Stimulated activated CD8-positive, alpha-beta memory T cell treated with anti-CD3 and anti-CD28 coated beads, Interleukin-15, amount 100 ng/mL, for 24 hours (primary cell): ENCODE data around the gene TEX19.
"Not testable (repeated sequence)": the region's sequence is repeated elsewhere in the genome, so short reads cannot be mapped to it uniquely, and the experiment has no call there.

Source experiments
- DNase-seq: peaks from one replicate; pipeline ENCODE4 v3.0.0-alpha.2; 2020; ENCODE audit warnings: low read depth

The TEX19 gene

DNA sequence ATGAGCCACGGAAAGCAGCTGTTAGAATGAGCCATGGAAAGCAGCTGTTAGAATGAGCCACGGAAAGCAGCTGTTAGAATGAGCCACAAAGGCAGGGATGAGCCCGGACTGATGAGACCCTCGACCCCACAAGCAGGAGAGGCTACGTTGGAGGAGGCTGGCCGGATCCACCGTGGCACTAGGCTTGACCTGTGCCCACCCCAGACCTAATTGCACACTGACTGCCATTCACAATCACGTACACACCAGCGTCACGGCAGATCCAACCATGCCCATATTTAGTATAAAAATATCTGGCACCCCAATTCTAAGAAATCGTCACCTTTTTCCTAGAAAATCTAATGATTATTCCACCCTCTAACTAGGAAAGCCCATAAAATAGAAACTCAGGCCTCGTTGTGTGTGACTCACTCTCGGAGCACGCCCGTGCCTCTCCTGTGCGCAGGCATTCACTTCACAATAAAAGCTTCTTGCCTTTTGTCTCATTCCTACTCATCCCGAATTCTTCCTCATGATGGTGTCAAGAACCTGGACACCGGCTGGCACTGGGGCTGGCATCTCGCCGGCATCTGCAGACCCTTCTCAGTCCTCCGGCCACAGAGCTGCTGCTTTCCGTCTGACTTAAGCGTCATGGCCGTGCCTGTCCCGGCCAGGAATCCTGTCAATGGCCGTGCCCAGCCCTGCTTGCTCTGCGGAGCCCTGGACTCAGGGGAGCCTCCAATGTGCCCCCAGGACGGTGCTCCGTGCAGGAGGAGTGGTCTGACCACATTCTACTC, 20.0 kb upstream of the TEX19 start:
- DNase-seq: no peak

DNA sequence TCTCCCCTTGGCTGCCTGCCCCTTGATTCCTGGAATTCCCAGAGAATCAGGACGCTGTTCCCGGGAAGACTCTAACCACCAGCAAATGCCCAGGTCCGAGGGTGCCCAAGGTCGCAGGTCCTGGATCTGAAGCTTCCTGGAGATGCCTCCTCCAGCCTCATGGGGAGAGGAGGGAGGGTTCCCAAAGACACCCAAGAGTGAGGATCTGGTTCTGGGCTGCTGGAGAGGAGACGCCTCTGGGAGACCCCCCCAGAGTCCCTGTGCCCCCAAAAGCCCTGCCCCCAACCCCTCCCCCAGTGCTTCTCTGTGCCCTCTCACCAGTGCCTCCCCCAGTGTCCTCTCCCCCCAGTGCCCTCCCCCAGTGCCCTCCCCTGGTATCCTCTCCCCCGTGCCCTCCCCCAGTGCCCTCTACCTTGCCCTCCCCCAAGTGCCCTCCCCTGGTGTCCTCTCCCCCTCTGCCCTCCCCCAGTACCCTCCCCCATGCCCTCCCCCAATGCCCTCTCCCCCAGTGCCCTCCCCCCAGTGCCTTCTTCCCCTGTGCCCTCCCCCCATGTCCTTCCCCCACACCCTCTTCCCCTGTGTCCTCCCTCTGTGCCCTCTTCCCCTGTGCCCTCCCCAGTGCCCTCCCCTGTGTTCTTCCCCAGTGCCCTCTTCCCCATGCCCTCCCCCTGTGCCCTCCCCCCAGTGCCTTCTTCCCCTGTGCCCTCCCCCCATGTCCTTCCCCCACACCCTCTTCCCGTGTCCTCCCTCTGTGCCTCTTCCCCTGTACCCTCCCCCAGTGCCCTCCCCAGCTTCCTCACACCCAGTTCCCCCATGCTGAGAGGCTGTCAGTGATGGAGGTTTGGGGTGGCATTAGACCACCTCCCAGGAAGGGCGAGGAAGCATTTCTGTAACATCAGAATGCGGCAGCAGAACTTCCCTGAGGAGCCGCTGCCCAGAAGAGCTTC, 19.1 kb upstream of the TEX19 start:
- DNase-seq: no peak

DNA sequence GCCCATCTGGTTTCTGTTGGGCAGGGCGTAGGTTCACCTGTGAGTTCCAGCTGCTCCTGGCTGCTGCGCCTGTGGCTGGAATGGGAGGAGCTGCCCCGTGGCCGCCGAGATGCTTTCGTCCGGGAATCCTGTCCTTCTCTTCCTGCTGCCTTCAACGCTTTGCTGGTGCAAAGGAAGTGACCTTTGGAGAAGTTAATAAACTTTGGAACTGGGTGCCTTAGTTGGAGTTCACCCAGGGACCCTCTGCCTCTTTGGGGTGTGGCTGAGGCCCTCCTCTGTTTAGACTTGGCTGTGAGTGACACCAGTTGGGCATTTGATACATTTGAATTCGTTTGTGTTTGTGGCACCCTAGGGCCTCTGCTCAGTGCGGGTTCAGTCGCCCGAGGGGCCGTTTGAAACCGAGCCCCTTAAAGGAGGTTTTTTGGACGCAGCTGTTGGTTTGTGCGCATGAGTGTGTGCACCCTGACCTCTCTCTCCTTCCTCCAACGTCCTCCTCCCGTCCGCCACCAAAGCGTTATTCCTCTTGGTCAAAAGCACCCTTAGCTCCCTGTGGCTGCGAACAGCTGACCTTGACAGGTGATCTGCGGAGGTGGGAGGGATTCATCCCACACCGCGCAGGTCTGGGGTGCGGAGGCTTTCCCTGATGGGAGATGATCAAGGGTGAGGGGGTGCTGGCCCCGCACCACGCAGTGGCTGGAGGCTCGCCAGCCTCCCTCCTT, 16.5 kb upstream of the TEX19 start:
- DNase-seq: no peak

DNA sequence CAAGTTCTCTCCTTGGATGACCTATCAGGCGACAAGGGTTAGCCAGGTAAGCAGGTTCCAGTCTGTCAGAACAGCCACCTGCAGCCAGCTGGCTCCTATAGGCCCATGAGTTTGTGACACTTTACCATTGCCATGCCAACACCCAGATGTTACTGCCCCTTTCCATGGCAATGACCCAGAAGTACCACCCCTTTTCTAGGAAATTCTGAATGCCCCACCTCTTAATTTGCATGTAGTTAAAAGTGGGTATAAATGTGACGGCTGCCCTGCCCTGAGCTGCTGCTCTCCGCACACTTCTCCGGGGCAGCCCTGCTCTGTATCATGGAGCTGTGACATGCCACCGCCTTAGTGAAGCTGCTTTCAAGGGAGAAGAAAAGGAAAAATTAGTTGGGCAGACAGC, 15.5 kb upstream of the TEX19 start:
- DNase-seq: no peak

DNA sequence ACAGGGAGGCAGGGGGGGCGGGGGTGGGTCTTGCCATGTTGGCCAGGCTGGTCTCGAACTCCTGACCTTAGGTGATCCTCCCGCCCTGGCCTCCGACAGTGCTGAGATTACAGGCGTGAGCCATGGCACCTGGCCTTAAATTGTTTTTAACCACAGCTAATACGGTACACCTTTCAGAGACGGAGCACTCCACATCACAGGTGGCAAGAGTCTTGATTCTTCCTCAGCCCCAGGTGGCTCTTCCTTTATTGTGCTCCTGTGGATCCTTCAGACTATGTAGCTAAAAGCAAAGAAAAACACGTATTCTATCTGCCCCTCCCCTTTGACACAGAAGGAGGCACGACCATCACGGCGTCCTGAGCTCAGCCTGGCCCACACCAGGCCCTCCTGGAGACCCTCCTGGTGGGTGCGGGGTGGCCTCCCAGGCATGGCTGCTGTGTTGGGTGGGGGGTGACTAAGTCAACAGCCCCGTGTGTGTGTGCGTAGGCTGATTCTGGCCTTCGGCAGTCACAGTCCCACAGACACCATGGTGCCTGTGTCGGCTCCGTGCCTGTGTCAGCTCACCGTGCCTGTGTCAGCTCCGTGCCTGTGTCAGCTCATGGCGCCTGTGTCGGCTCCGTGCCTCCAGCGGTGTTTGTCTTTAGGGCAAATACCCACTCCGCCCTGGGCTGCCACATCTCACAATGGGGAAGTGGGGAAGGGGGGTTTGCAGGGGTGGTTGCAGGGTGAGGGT, 14.7 kb upstream of the TEX19 start:
- DNase-seq: no peak

DNA sequence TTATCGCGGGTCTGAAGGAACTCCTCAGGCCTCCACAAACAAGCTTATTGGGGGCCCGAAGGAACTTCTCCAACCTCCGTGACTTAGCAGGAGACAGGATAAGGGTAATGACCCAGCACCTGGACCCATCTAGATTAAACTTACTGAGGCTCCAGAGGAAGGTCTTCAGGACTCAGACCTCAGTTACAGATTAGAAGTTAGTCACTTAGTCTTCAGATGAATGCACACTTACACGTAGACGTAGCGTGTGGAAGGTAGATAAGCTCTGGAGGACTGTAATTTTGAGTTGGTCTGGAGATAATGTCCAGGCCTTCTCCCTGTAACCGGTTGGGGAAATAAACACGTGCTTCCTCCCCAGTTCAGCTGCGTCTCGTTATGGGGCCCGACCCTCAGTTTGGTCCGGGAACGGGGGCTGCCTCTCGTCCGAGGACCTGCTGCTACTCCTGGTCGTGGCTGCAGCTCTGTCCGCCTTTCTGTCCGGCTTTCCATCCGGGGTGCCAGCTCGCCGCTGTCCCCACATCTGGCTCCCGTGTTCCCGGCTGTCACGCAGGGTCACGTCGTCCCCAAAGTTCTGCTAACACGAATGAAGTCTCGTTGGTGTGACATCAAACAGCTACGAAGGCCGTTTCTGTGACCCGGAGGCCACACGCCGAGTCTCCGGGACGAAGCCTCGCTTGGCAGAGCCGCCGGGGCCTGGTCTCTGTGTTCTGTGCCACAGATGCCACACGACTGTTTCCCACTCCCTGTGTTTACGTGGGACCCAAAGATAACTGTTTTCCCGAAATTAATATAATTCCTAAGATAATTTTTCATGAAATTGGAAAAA, 13.7 kb upstream of the TEX19 start:
- DNase-seq: no peak

DNA sequence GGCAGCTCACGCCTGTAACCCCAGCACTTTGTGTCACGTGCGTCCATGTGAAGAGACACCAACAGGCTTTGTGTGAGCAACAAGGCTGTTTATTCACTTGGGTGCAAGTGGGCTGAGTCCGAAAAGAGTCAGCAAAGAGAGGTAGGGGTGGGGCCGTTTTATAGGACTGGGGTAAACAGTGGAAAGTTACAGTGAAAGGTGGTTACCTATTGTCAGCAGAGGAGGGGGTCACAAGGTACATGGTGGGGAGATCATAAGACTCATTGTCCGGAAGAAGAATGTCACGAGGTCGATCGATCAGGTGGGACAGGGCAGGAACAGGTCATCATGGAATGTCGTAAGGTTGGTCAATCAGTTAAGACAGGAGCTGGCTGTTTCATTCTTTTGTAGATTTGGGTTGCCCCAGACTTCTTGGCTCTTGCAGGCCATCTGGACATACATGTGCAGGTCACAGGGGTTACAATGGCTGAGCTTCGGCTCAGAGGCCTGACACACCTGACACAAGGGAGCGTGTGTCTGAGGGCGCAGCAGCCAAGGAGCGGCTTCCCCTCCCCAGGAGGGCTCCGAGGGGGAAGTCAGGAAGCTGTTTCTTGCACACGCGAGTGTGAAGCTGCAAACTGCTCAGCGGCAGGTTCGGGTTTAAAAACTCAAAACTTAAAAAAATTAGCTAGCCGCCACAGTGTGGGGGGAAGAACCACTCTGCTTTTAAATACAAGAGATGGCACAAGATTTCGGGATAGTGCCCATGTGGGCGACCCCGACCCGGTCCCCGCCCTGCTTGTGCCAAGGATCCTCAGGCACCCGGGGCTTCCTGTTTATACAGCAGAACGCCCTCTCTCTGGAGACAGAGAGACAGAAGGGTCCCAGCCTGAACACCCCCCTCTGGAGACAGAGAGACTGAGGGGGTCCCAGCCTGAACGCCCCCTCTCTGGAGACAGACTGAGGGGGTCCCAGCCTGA, 12.4 kb upstream of the TEX19 start:
- no peak for DNase-seq

DNA sequence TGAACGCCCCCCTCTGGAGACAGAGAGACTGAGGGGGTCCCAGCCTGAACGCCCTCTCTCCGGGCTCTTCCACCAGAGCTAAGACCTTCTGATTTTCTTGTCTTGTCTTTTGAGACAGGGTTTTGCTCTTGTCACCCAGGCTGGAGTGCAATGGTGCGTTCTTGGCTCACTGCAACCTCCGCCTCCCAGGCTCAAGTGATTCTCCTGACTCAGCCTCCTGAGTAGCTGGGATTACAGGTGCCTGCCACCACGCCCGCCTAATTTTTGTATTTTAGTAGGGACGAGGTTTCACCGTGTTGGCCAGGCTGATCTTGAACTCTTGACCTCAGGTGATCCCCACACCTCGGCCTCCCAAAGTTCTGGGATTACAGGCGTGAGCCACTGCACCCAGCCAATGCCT, 11.1 kb upstream of the TEX19 start:
- not testable (repeated sequence) for DNase-seq

DNA sequence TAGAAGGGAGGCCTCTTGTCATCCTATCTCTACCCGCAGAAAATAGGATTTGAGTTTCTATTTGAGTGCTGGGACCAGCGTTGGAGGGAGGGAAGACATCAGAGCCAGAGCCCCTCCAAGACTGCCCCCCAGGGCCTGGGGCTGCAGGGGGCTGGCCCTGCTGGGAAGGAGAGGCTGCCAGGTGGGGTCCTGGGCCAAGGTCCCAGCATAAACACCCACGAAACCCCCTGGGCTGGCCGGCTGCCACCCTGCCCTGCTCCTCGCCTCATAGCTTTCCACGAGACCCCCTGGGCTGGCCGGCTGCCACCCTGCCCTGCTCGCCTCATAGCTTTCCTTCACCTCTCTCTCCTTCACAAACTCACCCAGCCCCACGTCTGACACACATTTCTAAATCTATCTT, 10.6 kb upstream of the TEX19 start:
- no peak for DNase-seq

DNA sequence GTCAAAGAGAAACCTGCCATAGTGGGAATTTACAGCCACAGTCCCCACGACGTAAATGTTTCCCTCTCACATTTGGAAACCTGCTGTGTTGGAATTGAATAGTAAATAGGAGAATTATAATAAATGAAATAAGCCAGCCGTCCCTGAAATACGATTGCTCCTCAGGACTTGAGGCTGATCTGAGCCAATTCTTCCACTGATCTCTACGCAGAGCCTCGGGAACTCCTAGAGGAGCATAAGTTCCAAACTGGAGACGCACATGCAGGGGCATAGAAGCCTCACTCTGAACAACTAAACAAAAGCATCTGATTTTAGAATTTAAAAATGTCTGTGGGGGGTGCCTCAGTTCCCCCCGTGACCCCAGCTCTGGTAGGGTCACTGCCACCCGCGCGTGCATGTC, 10.2 kb upstream of the TEX19 start:
- no peak for DNase-seq

DNA sequence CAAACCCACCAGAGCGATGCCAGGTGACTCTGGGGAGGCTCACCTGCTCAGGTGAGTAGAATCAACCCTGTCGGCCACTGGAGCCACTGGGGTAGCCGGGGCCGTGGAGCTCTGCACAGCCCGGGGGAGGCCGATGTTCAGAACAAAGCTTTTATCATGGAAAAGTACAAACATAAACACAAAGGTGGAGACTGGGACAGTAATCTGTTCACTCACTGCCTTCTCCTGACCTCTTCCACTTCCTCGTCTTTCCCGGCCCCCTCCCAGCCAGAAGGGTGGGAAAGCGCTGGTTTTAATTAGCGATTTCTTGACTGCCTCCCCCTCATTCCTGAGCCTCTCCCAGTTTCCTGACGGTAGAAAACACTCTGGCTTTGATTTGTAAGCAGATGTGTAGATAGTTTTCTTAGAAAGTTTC, 9.8 kb upstream of the TEX19 start:
- DNase-seq: no peak

DNA sequence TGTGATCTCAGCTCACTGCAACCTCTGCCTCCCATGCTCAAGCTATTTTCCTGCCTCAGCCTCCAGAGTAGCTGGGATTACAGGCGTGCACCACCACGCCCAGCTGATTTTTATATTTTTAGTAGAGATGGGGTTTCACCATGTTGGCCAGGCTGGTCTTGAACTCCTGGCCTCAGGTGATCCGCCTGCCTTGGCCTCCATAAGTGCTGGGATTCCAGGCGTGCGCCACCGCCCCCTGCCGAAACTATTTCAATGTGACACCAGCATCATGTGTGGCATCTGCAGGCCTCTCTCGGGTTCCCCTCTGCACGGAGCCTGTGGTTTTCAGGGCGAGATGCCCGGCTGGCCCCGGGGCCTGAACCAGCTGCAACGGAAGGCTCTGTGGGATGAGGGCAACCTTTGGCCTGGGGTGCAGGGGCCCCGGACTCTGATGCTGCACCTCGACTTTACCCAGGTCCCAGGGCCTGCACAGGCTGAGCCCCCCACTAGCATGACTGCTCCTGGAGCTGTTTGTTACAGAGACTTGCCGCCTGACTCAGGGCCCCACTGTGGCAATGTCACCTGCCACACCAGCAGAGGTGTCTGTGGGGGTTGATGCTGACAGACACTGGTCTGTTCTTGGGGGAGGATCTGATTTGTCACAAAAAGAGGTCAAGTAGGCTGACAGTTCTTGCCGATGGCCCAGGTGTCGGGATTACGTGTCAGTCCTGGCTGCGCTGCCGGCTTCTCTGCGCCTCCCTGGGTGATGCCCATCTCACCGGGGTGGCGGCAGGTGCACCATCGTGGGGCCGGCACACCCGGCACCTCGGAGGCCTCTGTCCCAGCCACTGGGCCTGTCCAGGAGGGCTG, 8.6 kb upstream of the TEX19 start:
- no peak for DNase-seq

DNA sequence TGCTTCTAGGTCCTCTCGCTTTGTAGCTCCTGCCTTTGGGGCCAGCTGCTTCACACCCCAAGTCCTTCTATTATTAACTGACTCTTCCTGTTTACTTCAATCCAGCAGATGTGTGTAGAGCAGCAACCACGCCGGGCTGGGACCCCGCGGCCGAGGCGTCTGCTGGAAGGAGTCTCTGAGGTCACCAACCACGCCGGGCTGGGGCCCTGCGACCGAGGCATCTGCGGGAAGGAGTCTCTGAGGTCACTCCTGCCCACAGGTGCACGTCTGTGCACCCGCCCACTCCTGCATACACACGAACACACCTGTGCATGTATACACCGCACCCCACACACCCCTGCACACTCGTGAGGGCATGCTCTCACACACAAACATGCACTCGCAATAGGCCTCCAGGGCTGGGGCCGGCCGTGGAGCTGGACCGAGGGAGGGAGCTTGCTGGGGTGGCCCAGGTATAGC, 7.8 kb upstream of the TEX19 start:
- DNase-seq: no peak

DNA sequence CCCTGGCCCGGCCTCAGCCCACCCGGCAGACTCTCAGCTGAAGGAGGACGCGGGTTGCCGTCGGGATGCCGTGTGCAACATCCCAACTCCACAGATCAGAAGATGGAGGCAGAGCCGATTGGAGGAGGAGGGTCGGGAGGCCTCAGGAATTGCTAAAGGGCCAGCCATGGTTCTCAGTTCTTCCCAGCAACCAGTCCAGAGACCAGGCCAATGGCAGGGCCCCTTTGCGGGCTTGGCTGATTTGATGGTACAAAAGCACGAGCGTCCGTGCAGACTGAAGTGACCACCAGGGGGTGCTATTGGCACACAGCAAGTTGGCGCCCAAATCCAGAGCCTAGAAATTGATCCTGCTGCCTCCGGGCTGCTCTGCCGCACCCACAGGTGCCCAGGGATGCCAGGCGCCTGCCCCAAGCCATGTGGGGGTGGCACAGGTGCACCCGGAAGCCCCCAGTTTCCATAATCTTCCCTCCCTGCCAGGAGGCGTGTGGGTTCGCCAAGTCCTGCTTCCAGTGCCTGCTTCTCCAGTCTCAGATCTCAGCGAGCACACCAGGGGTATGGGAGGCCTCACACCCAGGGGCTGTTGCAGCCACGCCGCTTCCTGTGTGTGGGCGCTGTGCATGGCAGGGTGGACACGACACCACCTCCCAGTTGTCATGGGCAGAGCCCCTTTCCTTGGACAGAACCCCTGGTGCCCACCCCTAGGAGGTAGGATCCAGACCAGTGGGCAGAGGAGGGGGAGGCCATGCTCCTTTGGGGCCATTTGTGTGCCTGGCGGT, 7.1 kb upstream of the TEX19 start:
- DNase-seq: peak; percentile 62

DNA sequence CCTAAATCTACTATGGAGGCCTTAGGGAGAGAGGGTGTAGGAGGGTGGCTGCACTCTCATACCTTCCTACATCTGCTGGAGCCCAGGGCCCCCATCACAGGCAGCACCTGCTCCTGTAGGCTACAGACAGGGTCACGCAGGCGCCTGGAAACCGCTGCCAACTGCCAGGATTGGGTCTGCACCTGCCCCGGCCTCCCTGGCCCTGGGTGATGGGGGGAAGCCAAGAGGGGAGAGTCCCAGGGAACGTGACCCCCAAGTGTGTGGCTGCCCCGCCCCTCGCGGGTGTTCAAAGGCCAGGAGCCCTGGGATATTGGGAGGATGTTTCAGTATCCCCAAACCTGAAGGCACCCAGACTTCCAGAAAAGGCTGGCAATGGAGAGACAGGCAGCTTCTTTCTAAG, 5.6 kb upstream of the TEX19 start:
- no peak for DNase-seq

DNA sequence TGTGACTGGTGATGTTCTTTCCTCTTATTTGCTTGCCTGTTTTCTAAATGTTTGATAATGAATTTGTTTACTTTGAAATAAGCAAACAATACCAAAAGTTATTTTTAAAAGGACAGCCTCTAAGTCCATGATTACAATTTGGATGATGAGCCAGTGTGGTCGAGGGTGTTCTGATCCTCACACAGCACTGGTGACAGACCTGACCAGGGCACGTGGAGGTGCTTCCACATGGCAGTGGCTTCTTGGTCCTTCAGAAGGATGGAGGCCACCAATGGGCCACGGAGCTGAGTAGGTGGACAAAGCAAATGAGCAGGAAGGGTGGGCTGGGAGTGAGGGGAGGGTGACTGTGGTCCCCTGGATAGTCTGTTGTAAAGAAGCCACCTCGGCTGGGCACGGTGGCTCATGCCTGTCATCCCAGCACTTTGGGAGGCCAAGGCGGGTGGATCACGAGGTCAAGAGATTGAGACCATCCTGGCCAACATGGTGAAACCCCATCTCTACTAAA, 4.2 kb upstream of the TEX19 start:
- DNase-seq: no peak

DNA sequence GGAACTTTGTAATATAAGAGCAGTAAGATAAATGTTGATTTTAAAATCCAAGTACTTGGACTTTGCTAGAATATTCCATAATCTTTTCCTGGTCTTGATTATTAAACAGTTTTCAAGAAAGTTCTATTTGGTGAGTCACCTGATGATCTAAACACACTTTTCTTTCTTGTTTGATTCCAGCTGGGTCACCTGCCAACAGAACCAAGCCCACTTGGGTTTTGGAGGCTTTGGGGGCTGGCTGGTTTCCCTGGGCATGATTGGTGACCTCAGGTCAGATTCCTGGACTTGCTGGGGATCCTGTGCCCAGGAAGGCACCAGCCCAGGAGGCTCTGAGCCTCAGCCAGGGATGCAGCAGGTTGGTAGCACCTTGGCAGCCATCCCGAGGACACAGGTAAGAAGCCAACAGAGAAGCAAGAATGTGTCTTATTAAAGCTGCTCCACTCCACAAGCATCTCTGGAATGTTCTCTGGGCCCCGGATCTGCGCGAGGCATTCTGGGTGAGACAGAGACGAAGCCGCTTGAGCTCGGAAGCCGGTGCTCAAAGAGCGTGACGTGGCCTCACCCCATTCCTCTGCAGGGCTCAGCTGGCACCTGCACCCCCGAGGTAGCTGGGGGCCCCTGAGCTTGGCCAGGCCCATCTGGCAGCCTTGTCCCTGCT, 3.1 kb upstream of the TEX19 start:
- no peak for DNase-seq
